ENCODE results near the gene PER2.

DNA sequence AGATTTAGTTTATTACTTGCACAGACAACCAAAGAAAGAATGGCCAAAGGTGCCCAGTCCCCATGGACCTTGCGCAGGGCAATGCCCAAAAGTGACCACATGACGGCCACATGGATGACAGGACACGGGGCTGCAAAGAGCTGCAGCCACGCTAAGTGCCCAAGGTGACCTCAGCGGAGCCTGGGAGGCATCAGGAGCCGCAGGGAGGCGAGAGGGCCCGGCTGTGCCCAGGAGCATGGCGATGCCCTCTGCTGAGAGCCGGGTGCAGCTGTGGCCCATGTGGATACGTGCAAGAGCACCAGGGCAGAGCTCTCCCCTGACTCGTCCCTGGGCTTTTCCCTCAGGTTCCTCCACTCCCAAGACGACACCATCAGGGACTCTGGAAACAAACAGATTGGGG is 63.3 kb downstream of the PER2 start:
- TF ChIP-seq, protein P1, sequence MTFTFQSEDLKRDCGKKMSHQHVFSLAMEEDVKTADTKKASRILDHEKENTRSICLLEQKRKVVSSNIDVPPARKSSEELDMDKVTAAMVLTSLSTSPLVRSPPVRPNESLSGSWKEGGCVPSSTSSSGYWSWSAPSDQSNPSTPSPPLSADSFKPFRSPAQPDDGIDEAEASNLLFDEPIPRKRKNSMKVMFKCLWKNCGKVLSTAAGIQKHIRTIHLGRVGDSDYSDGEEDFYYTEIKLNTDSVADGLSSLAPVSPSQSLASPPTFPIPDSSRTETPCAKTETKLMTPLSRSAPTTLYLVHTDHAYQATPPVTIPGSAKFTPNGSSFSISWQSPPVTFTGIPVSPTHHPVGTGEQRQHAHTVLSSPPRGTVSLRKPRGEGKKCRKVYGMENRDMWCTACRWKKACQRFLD (tag by site-specific recombination; IDR thresholded peaks at IDR 0.05), result no peak
- TF ChIP-seq REPIN1 (tag by site-specific recombination; IDR thresholded peaks at IDR 0.05; ENCODE audit: low read depth), result no peak
- no peak for TF ChIP-seq ZNF132 (tag by site-specific recombination; IDR thresholded peaks at IDR 0.05; ENCODE audit: borderline replicate concordance)

Measured in HEK293 (cell line).